Measurements from ENCODE around the gene PDRG1.
"Not testable (repeated sequence)": the region's sequence is repeated elsewhere in the genome, so short reads cannot be mapped to it uniquely, and the experiment has no call there.

PDRG1 gene

GRCh38 chr20:31920275-31920855 lies 31.5 kb downstream of the PDRG1 start:
- Histone ChIP-seq H4K8ac (ENCODE audit: low read length) (no peak overlapping the region), H3K4me2 (ENCODE audit: low read length, poor library complexity, severe bottlenecking) (no peak overlapping the region), H2BK15ac (ENCODE audit: low read depth, poor library complexity, severe bottlenecking) (no peak overlapping the region), H2AFZ (ENCODE audit: low read depth, low read length) (no peak overlapping the region), H4K91ac (ENCODE audit: low read length) (no peak overlapping the region), H3K14ac (ENCODE audit: low read length in 2 of 2) (no peak overlapping the region), H2BK120ac (ENCODE audit: low read depth, low read length) (no peak overlapping the region), H3K79me1 (replicated peaks; ENCODE audit: low read length, poor library complexity, severe bottlenecking) (no peaks in the 10 kb centered on the region), H3K18ac (ENCODE audit: low read depth in 1 of 2, low read length in 2 of 2) (no peak overlapping the region), H3K9ac (ENCODE audit: low read length) (no peak overlapping the region), H3K27me3 (ENCODE audit: control insufficient read depth in 1 of 2, insufficient read depth in 1 of 2, low read length in 2 of 2) (peaks cover 59 to 84% of the 10 kb centered on the region in 2 experiments), H2AK5ac (ENCODE audit: low read length, severe bottlenecking) (no peak overlapping the region), H3K27ac (ENCODE audit: low read length, poor library complexity, severe bottlenecking) (no peak overlapping the region), H2BK5ac (ENCODE audit: low read depth, low read length, poor library complexity, severe bottlenecking) (no peak overlapping the region), H3K4me3 (ENCODE audit: insufficient read depth in 1 of 2, low read depth in 1 of 2, low read length in 2 of 2) (no peak overlapping the region), H3K4me1 (ENCODE audit: control insufficient read depth, insufficient read depth, low read depth, low read length) (peaks cover 2% of the 10 kb centered on the region), H3K4ac (ENCODE audit: low read depth in 1 of 2, low read length in 2 of 2) (no peak overlapping the region), H3K36me3 (ENCODE audit: control insufficient read depth in 1 of 2, insufficient read depth in 2 of 2, low read depth in 1 of 2, low read length in 2 of 2) (no peaks in the 10 kb centered on the region), H3K23ac (ENCODE audit: low read length in 2 of 2) (no peak overlapping the region), H3K9me3 (ENCODE audit: control insufficient read depth, low read length) (no peaks in the 10 kb centered on the region), H2BK12ac (ENCODE audit: low read length in 2 of 2) (no peak overlapping the region)
- WGBS, result 73% methylated on average over 11 of the region's 11 CpGs
- no peak for DNase-seq

GRCh38 chr20:31919410-31920155 lies 32.3 kb downstream of the PDRG1 start:
- Histone ChIP-seq H3K79me1 (replicated peaks; ENCODE audit: low read length, poor library complexity, severe bottlenecking) (no peaks in the 10 kb centered on the region), H3K4ac (ENCODE audit: low read depth in 1 of 2, low read length in 2 of 2) (no peak overlapping the region), H3K23ac (ENCODE audit: low read length in 2 of 2) (no peak overlapping the region), H2BK120ac (ENCODE audit: low read depth, low read length) (no peak overlapping the region), H3K4me1 (ENCODE audit: control insufficient read depth, insufficient read depth, low read depth, low read length) (peaks cover 2% of the 10 kb centered on the region), H2BK5ac (ENCODE audit: low read depth, low read length, poor library complexity, severe bottlenecking) (no peak overlapping the region), H3K9ac (ENCODE audit: low read length) (no peak overlapping the region), H3K14ac (ENCODE audit: low read length in 2 of 2) (no peak overlapping the region), H3K27me3 (ENCODE audit: control insufficient read depth in 1 of 2, insufficient read depth in 1 of 2, low read length in 2 of 2) (peaks cover 55 to 82% of the 10 kb centered on the region in 2 experiments), H3K27ac (ENCODE audit: low read length, poor library complexity, severe bottlenecking) (no peak overlapping the region), H2AFZ (ENCODE audit: low read depth, low read length) (no peak overlapping the region), H4K8ac (ENCODE audit: low read length) (no peak overlapping the region), H2BK15ac (ENCODE audit: low read depth, poor library complexity, severe bottlenecking) (no peak overlapping the region), H3K4me3 (ENCODE audit: insufficient read depth in 1 of 2, low read depth in 1 of 2, low read length in 2 of 2) (no peak overlapping the region), H3K4me2 (ENCODE audit: low read length, poor library complexity, severe bottlenecking) (no peak overlapping the region), H2AK5ac (ENCODE audit: low read length, severe bottlenecking) (no peak overlapping the region), H3K18ac (ENCODE audit: low read depth in 1 of 2, low read length in 2 of 2) (no peak overlapping the region), H3K9me3 (ENCODE audit: control insufficient read depth, low read length) (no peaks in the 10 kb centered on the region), H4K91ac (ENCODE audit: low read length) (no peak overlapping the region), H2BK12ac (ENCODE audit: low read length in 2 of 2) (no peak overlapping the region), H3K36me3 (ENCODE audit: control insufficient read depth in 1 of 2, insufficient read depth in 2 of 2, low read depth in 1 of 2, low read length in 2 of 2) (no peaks in the 10 kb centered on the region)
- DNase-seq, result no peak
- WGBS, result 68% methylated on average over 6 of the region's 6 CpGs

- H3K14ac ChIP-seq (ENCODE audit: low read length in 2 of 2), result peak overlapping the region in 1 of 2 experiments; percentile 26
- H3K36me3 ChIP-seq (ENCODE audit: control insufficient read depth in 1 of 2, insufficient read depth in 2 of 2, low read depth in 1 of 2, low read length in 2 of 2), result no peaks in the 10 kb centered on the region
- no peak overlapping the region for H3K9ac ChIP-seq (ENCODE audit: low read length)
- no peak overlapping the region for H2BK15ac ChIP-seq (ENCODE audit: low read depth, poor library complexity, severe bottlenecking)
- H3K4ac ChIP-seq (ENCODE audit: low read depth in 1 of 2, low read length in 2 of 2), result no peak overlapping the region
- no peak overlapping the region for H3K4me2 ChIP-seq (ENCODE audit: low read length, poor library complexity, severe bottlenecking)
- no peak overlapping the region for H2BK120ac ChIP-seq (ENCODE audit: low read depth, low read length)
- H2AFZ ChIP-seq (ENCODE audit: low read depth, low read length), result no peak overlapping the region
- no peaks in the 10 kb centered on the region for H3K79me1 ChIP-seq (replicated peaks; ENCODE audit: low read length, poor library complexity, severe bottlenecking)
- WGBS, result 77% methylated on average over 7 of the region's 7 CpGs
- H3K9me3 ChIP-seq (ENCODE audit: control insufficient read depth, low read length), result no peaks in the 10 kb centered on the region
- H3K27me3 ChIP-seq (ENCODE audit: control insufficient read depth in 1 of 2, insufficient read depth in 1 of 2, low read length in 2 of 2), result peaks cover 57 to 82% of the 10 kb centered on the region in 2 experiments
- H2AK5ac ChIP-seq (ENCODE audit: low read length, severe bottlenecking), result no peak overlapping the region
- H3K4me3 ChIP-seq (ENCODE audit: insufficient read depth in 1 of 2, low read depth in 1 of 2, low read length in 2 of 2), result no peak overlapping the region
- peak; percentile 18 for DNase-seq
- H4K91ac ChIP-seq (ENCODE audit: low read length), result no peak overlapping the region
- no peak overlapping the region for H2BK12ac ChIP-seq (ENCODE audit: low read length in 2 of 2)
- no peak overlapping the region for H3K27ac ChIP-seq (ENCODE audit: low read length, poor library complexity, severe bottlenecking)
- peaks cover 2% of the 10 kb centered on the region for H3K4me1 ChIP-seq (ENCODE audit: control insufficient read depth, insufficient read depth, low read depth, low read length)
- no peak overlapping the region for H3K18ac ChIP-seq (ENCODE audit: low read depth in 1 of 2, low read length in 2 of 2)
- no peak overlapping the region for H3K23ac ChIP-seq (ENCODE audit: low read length in 2 of 2)
- H2BK5ac ChIP-seq (ENCODE audit: low read depth, low read length, poor library complexity, severe bottlenecking), result no peak overlapping the region
- H4K8ac ChIP-seq (ENCODE audit: low read length), result no peak overlapping the region
Observed at GRCh38 chr20:31918466-31919105, 33.3 kb downstream of the PDRG1 start.

GRCh38 chr20:31917962-31918412 lies 33.9 kb downstream of the PDRG1 start:
- not testable (repeated sequence) for H2AFZ ChIP-seq (ENCODE audit: low read depth, low read length); H3K36me3 ChIP-seq (ENCODE audit: control insufficient read depth in 1 of 2, insufficient read depth in 2 of 2, low read depth in 1 of 2, low read length in 2 of 2); H2BK120ac ChIP-seq (ENCODE audit: low read depth, low read length); H3K18ac ChIP-seq (ENCODE audit: low read depth in 1 of 2, low read length in 2 of 2); H4K8ac ChIP-seq (ENCODE audit: low read length); H3K14ac ChIP-seq (ENCODE audit: low read length in 2 of 2); H3K9ac ChIP-seq (ENCODE audit: low read length); H2BK5ac ChIP-seq (ENCODE audit: low read depth, low read length, poor library complexity, severe bottlenecking); H4K91ac ChIP-seq (ENCODE audit: low read length); H3K9me3 ChIP-seq (ENCODE audit: control insufficient read depth, low read length); H3K4me3 ChIP-seq (ENCODE audit: insufficient read depth in 1 of 2, low read depth in 1 of 2, low read length in 2 of 2); H3K23ac ChIP-seq (ENCODE audit: low read length in 2 of 2); H2BK15ac ChIP-seq (ENCODE audit: low read depth, poor library complexity, severe bottlenecking); DNase-seq; H3K4me1 ChIP-seq (ENCODE audit: control insufficient read depth, insufficient read depth, low read depth, low read length); H3K4ac ChIP-seq (ENCODE audit: low read depth in 1 of 2, low read length in 2 of 2); H2BK12ac ChIP-seq (ENCODE audit: low read length in 2 of 2); H2AK5ac ChIP-seq (ENCODE audit: low read length, severe bottlenecking); H3K4me2 ChIP-seq (ENCODE audit: low read length, poor library complexity, severe bottlenecking); H3K27ac ChIP-seq (ENCODE audit: low read length, poor library complexity, severe bottlenecking); H3K79me1 ChIP-seq (replicated peaks; ENCODE audit: low read length, poor library complexity, severe bottlenecking)
- H3K27me3 ChIP-seq (ENCODE audit: control insufficient read depth in 1 of 2, insufficient read depth in 1 of 2, low read length in 2 of 2), result peaks cover 59 to 82% of the 10 kb centered on the region in 2 experiments
- 50% methylated on average over 7 of the region's 7 CpGs for WGBS

Measured in mesenchymal stem cell (in vitro differentiated cells and primary cell).